Renal cortical epithelial cell (primary cell): Measurements from ENCODE around the gene SCNN1A. TPM values are rescaled to one million over a fixed set of nuclear protein-coding genes. Genes with fewer than 3 reads are reported as not detected.

Experiments
- total RNA-seq: library from RNA; depleted of rRNA; stranded (reverse); fragments of >200 nt; gene quantifications from 2 replicates; pipeline ENCODE4 v1.2.3, GENCODE V29; 2014

SCNN1A gene
- total RNA-seq, 1 donor from 2014 or later: 243 TPM

Other genes starting within 250 kb of the SCNN1A start
- gene CD9, start 175.2 kb downstream of the SCNN1A start, total RNA-seq: 333 and 1,067 TPM in 2 replicates
- 1.4 and 2.7 TPM in 2 replicates for gene PLEKHG6, start 64.9 kb downstream of the SCNN1A start, total RNA-seq
- gene TNFRSF1A, start 33.5 kb downstream of the SCNN1A start, total RNA-seq: 42.5 and 159 TPM in 2 replicates
- 58.5 and 103 TPM in 2 replicates for gene LTBR, start 8.6 kb upstream of the SCNN1A start, total RNA-seq
- gene CD27, start 69.4 kb upstream of the SCNN1A start, total RNA-seq: not detected in 2 replicates
- gene TAPBPL, start 76.5 kb upstream of the SCNN1A start, total RNA-seq: 8.2 and 19.1 TPM in 2 replicates
- 1.8 and 2.3 TPM in 2 replicates for gene VAMP1, start 95.1 kb upstream of the SCNN1A start, total RNA-seq
- 57.1 and 84.9 TPM in 2 replicates for gene MRPL51, start 117.7 kb upstream of the SCNN1A start, total RNA-seq
- 28.1 and 138 TPM in 2 replicates for gene NCAPD2, start 118.5 kb upstream of the SCNN1A start, total RNA-seq
- gene GAPDH, start 159.0 kb upstream of the SCNN1A start, total RNA-seq: 5,930 and 6,897 TPM in 2 replicates
- gene IFFO1, start 180.5 kb upstream of the SCNN1A start, total RNA-seq: 3.8 and 5.2 TPM in 2 replicates
- gene NOP2, start 192.7 kb upstream of the SCNN1A start, total RNA-seq: 16.5 and 32.3 TPM in 2 replicates
- 228 and 358 TPM in 2 replicates for gene CHD4, start 231.8 kb upstream of the SCNN1A start, total RNA-seq